ENCODE data around the gene ZNF219. TPM values are rescaled to one million over a fixed set of nuclear protein-coding genes. Genes with fewer than 3 reads are reported as not detected.

ZNF219 gene
- total and polyA plus RNA-seq, 2 of the 13 experiments (the other 11 are each of a cell fraction or from before 2014, with no cell fraction given) = 34.5 to 36.6 TPM

DNA sequence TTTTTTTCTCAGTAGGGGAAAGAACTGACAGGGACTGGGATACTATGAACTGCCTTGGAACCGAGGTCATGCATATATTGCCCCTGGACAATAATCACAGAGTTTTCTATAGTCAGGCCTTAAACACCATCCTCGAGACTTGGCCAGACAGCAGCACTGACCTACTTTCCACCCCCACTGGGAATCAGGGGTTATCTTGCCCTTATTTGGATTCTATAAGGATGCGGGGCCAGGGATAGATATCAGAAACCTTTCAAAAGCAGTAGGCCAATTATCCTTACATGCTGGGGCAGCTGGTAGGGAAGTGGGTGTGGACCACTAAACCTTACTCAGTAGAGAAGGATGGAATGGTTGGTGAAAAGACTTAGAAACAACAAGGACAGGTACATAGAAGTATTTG, 2.0 kb downstream of the ZNF219 start (continued):
- TF ChIP-seq, protein P1, sequence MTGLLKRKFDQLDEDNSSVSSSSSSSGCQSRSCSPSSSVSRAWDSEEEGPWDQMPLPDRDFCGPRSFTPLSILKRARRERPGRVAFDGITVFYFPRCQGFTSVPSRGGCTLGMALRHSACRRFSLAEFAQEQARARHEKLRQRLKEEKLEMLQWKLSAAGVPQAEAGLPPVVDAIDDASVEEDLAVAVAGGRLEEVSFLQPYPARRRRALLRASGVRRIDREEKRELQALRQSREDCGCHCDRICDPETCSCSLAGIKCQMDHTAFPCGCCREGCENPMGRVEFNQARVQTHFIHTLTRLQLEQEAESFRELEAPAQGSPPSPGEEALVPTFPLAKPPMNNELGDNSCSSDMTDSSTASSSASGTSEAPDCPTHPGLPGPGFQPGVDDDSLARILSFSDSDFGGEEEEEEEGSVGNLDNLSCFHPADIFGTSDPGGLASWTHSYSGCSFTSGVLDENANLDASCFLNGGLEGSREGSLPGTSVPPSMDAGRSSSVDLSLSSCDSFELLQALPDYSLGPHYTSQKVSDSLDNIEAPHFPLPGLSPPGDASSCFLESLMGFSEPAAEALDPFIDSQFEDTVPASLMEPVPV (CRISPR knock-in tag; IDR thresholded peaks at IDR 0.05) = no peak
- TF ChIP-seq ZNF33B (CRISPR knock-in tag; IDR thresholded peaks at IDR 0.05) (peak; percentile 47; the same call in 1 of the 2 replicates), ZNF709 (CRISPR knock-in tag; IDR thresholded peaks at IDR 0.05) (no peak), HOXA3 (CRISPR knock-in tag; IDR thresholded peaks at IDR 0.05) (no peak), CENPT (CRISPR knock-in tag; IDR thresholded peaks at IDR 0.05; ENCODE audit: low read depth) (no peak)
- TF ChIP-seq, protein P2, sequence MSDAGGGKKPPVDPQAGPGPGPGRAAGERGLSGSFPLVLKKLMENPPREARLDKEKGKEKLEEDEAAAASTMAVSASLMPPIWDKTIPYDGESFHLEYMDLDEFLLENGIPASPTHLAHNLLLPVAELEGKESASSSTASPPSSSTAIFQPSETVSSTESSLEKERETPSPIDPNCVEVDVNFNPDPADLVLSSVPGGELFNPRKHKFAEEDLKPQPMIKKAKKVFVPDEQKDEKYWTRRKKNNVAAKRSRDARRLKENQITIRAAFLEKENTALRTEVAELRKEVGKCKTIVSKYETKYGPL (CRISPR knock-in tag; IDR thresholded peaks at IDR 0.05) = no peak

DNA sequence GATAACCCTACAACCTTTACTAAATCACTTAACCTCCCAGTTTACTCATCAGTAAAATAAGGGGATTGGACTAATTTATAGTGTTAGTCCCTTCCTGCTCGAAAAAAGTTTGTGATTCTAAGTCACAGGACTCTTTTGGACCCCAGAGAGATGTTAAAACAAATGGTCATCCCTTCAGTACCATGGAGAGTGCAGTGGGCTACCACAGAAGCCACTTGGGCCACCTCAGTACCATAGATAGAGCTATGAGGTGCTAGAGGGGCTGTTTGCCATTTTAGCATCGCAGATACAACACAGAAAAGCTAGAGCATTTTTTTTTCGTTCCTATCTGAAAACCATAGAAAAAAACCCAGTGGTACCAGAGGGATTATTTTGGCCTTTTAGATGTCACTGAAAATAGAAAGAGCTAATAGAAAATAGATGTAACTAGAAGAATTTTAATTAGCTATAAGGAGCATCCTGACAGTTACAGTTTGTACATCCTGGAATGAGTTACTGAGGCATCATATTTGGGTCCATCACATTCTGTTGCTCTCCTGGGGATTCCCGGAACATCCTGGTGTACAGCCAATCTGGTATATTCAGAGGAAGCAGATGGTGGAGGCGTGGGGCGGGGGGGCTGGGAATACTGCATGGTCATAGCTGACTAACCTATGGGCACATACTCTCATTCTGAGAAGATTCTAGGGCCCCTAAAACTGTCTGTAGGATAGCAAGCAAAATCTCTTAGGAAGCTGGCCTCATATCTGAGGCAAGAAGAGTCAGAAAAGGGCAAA, 2.8 kb downstream of the ZNF219 start:
- intact Hi-C loops (cut with micrococcal nuclease; ENCODE audit: unreplicated experiment) = loop anchor here (1.0 kb wide), 1 partner anchor 9 kb away; no protein-coding TSS in a partner anchor
- 94% methylated on average over 6 of the region's 6 CpGs for WGBS (ENCODE audit: low lambda C conversion rate)
- Histone ChIP-seq H2AFZ (ENCODE audit: low read length) (no peak overlapping the region), H3K9me3 (ENCODE audit: low read length) (no peaks in the 10 kb centered on the region), H3K4me3 (replicated peaks in 1 of 3; ENCODE audit: insufficient read depth in 1 of 3, low read depth in 2 of 3, low read length in 3 of 3) (no peak overlapping the region), H3K27ac (ENCODE audit: extremely low read length, insufficient read depth, low read length) (no peak overlapping the region), H3K36me3 (replicated peaks in 1 of 2; ENCODE audit: control insufficient read depth in 1 of 2, insufficient read depth in 2 of 2, low read length in 2 of 2) (peaks cover 14 to 26% of the 10 kb centered on the region in 2 experiments), H3K4me1 (ENCODE audit: insufficient read depth, low read length) (peaks cover 56% of the 10 kb centered on the region), H3K4me2 (ENCODE audit: low read depth, low read length) (no peak overlapping the region), H3K27me3 (ENCODE audit: control insufficient read depth in 1 of 2, insufficient read depth in 2 of 2, low read length in 2 of 2) (no peaks in the 10 kb centered on the region; a peak in 1 of 5 replicates), H3K79me2 (ENCODE audit: insufficient read depth, low read length) (peaks cover 30% of the 10 kb centered on the region), H3K9ac (ENCODE audit: insufficient read depth, low read depth, low read length) (no peak overlapping the region), H4K20me1 (ENCODE audit: insufficient read depth, low read length) (peaks cover 8% of the 10 kb centered on the region; the same call in 1 of the 2 replicates)
- FAIRE-seq = no peak
- BruUV-seq (replicated peaks) = no TSS peak
- POLR2A ChIA-PET = interaction anchor here (1.6 to 7.8 kb wide), 6 partner anchors 8 to 48 kb away, joined by 4 to 91 read pairs (median 24); partner anchors contain the start of gene ARHGEF40
- CTCF ChIA-PET (ENCODE audit: low intra/inter-chr PET ratio, low total read pairs) = interaction anchor here (1.5 to 12.2 kb wide), 3 partner anchors 10 to 81 kb away, joined by 4 to 320 read pairs (median 135); partner anchors contain the start of gene ARHGEF40
- ATAC-seq = no peak
- no peak for DNase-seq (ENCODE audit: low spot score)
- in situ Hi-C loops (cut with HindIII; ENCODE audit: extremely low pct_ligation_motif_present, low pct_unique_long_range_greater_than_20kb) = no loop called here
- TF ChIP-seq, protein P3, sequence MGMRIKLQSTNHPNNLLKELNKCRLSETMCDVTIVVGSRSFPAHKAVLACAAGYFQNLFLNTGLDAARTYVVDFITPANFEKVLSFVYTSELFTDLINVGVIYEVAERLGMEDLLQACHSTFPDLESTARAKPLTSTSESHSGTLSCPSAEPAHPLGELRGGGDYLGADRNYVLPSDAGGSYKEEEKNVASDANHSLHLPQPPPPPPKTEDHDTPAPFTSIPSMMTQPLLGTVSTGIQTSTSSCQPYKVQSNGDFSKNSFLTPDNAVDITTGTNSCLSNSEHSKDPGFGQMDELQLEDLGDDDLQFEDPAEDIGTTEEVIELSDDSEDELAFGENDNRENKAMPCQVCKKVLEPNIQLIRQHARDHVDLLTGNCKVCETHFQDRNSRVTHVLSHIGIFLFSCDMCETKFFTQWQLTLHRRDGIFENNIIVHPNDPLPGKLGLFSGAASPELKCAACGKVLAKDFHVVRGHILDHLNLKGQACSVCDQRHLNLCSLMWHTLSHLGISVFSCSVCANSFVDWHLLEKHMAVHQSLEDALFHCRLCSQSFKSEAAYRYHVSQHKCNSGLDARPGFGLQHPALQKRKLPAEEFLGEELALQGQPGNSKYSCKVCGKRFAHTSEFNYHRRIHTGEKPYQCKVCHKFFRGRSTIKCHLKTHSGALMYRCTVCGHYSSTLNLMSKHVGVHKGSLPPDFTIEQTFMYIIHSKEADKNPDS (CRISPR knock-in tag; IDR thresholded peaks at IDR 0.05) = no peak
- TF ChIP-seq RARA (CRISPR knock-in tag; IDR thresholded peaks at IDR 0.05) (0 out of 2 replicates have a peak, but pooled peaks have one; percentile 27), KAT2B (IDR thresholded peaks at IDR 0.05; ENCODE audit: borderline replicate concordance, low read depth, low read length) (no peak)
- TF ChIP-seq, protein P4, sequence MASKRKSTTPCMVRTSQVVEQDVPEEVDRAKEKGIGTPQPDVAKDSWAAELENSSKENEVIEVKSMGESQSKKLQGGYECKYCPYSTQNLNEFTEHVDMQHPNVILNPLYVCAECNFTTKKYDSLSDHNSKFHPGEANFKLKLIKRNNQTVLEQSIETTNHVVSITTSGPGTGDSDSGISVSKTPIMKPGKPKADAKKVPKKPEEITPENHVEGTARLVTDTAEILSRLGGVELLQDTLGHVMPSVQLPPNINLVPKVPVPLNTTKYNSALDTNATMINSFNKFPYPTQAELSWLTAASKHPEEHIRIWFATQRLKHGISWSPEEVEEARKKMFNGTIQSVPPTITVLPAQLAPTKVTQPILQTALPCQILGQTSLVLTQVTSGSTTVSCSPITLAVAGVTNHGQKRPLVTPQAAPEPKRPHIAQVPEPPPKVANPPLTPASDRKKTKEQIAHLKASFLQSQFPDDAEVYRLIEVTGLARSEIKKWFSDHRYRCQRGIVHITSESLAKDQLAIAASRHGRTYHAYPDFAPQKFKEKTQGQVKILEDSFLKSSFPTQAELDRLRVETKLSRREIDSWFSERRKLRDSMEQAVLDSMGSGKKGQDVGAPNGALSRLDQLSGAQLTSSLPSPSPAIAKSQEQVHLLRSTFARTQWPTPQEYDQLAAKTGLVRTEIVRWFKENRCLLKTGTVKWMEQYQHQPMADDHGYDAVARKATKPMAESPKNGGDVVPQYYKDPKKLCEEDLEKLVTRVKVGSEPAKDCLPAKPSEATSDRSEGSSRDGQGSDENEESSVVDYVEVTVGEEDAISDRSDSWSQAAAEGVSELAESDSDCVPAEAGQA (IDR thresholded peaks at IDR 0.05; ENCODE audit: low read depth) = no peak
- TF ChIP-seq, protein P4 (CRISPR knock-in tag; IDR thresholded peaks at IDR 0.05; ENCODE audit: borderline replicate concordance) = no peak

Data from HepG2 (cell line).